Non-pigmented ciliary epithelial cell (primary cell): Measurements from ENCODE around the gene KLF16.
"Not testable (repeated sequence)": the region's sequence is repeated elsewhere in the genome, so short reads cannot be mapped to it uniquely, and the experiment has no call there.

ENCODE experiments used
- DNase-seq: peaks from one replicate; pipeline ENCODE4 v3.0.0-alpha.2; 2010; ENCODE audit warnings: low read depth

KLF16 gene

DNA sequence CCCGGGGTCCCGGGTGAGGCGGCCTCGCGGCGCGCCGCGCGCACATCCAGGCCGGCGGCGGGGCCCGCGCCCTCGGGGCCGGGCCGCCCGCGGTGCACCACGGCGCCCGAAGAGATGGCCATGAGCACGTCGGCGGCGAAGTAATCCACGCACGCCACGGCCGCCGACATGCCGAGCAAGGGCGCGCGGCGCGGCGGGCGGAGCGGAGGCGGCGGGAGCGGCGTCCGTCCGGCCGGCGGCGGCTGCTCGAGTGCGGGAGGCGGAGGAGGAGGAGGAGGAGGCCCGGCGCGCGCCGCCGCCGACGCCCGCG lies at the start of gene KLF16:
TSS of gene KLF16 (minus strand) at position 252 of the 310 bp plus-strand sequence. CDS start at position 170, 82 bp downstream.
- DNase-seq: no peak

DNA sequence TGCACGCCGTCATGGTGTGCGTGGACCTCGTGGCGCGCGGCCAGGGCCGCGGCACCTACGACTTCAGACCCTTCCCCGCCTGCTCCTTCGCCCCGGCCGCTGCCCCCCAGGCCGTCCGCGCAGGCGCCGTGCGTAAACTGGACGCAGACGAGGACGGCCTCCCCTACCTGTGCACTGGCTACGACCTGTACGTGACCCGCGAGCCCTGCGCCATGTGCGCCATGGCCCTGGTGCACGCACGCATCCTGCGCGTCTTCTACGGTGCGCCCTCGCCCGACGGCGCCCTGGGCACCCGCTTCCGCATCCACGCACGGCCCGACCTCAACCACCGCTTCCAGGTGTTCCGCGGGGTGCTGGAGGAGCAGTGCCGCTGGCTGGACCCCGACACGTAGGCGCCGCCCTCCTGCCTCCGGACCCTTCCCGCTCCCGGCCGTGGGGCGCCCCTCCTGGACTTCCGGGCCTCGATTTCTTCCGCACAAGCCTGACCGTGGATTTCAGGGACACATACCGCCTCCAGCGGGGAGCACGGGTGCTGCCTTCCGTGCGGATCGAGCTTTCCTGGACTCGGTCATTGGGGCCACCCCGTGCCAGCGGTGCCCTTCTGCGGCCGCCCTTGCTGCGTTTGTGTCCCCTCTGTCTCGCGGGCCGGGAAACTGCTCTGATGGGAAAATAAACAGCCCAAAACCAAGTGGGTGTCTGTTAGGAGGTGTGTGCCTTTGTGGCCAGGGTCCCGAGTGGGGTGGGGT lies 49.6 kb upstream of the KLF16 start:
- DNase-seq: no peak

GRCh38 chr19:1911995-1912394 lies 48.6 kb upstream of the KLF16 start:
- no peak for DNase-seq

GRCh38 chr19:1911098-1911497 lies 47.7 kb upstream of the KLF16 start:
- DNase-seq: no peak

- DNase-seq: no peak
These were observed 46.8 kb upstream of the KLF16 start for GRCh38 chr19:1910177-1910576.

DNA sequence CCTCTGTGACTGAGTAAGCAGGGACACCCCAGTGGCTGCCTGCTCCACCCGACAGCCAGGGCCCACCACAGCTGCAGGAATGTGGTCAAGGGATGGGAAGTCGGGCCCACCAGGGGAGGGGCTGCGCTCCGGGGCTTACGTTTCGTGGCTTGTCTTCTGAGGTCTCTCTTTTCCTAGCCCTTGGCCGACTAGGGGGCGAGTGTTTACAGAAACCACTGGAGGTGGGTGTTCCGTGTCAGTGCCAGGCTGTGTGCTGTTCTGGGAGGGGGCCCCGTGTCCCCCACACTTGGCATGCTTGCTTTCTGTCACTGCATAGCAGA lies 46.3 kb upstream of the KLF16 start:
- DNase-seq: no peak

DNA sequence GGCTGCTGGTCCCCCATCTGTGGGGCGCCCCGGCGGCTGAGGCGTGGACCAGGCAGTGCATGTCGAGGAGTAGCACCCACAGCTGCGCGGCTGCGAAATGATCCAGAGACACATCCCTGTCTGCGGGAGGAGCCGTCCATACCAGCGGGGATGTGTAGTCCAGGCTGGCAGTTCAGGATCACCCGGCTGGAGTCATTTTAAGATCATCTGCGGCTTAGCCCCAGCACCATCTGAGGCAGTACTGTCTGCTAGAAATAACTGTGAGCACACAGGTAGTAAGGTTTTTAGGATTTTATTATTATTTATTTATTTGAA lies 44.9 kb upstream of the KLF16 start:
- no peak for DNase-seq

GRCh38 chr19:1907563-1908363 lies 44.4 kb upstream of the KLF16 start:
- no peak for DNase-seq

DNA sequence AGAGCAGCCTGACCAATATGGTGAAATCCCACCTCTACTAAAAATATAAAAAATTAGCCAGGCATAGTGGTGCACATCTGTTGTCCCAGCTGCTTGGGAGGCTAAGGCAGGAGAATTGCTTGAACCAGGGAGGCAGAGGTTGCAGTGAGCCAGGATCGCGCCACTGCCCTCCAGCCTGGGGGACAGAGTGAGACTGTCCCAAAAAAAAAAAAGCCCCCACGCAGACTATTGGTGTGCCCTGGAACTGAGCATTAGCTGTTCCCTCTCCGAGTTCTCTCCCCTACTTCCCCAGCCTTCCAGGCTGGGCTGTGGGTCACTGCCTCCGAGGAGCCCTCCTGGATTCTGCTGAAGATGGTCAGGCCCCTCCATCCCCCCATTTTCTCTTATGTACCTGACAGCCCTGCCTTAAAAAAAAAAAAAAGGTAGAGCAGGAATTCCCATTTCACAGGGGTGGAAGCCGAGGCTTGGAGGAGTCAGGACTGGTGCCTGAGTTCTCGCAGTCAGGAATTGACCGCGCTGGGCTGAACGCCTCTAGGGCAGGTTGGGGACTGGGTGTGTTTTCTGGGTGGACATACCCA lies 43.7 kb upstream of the KLF16 start:
- DNase-seq: no peak

DNA sequence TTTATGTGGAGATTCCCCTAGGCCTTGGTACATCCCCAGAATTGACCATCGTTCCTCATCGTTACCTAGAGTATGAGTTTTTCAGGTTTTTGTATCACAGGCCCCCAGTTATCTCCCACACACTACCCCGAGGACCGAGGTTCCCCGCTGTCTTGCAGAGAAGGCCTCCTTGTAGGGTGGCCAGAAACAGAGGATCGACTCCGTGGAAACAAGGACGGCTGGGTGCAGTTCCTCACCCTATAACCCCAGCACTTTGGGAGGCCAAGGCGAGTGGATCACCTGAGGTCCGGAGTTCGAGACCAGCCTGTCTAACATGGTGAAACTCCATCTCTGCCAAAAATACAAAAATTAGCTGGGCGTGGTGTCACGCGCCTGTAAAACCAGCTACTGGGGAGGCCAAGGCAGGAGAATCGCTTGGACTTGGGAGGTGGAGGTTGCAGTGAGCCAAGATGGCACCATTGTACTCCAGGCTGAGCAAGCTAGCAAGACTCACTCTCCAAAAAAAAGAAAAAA lies 42.5 kb upstream of the KLF16 start:
- DNase-seq: no peak

DNA sequence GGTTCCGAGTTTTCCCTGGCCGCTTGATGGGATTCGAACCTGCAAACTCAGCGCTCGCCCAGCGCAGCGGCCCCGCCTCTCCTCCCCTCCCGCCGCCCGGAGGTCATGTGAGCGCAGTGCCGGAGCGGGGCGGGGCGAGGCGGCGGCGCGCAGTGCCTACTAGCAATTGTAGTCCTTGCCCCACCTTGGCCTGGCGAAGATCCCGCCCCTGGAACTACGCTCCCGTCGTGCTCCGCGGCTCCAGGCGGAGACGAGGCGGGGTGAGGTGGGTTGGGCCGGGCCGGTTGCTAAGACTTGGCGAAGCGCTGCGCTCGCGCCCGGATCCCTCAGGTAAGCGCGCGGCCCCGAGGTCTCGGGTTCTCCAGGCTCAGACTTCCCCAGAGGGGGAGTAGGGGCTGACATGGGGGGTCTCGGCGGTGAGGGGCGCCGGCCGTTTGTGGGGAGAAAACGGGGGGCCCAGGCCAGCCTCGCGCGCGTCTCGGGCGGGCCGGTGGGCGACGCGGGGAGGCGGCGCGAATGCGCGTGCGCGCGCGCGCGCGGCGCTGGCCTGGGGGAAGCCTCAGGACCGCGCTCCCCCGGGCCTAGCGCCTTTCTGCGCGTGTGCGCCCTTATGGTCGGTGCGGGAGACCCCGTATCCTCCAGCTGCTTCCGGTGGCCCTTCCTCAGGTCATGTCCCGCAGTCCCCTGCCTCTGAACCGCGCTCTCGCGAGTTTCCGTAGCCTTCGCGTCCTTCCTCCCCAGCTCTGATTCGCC lies 41.9 kb upstream of the KLF16 start, which contains the start of the genes ADAT3 and SCAMP4:
TSS of gene ADAT3 (plus strand) at position 290 of the 753 bp plus-strand sequence. CDS start 6,649 bp downstream, outside the sequence.
TSS of gene SCAMP4 (plus strand) at position 290 of the 753 bp plus-strand sequence. CDS start 9,621 bp downstream, outside the sequence.
- peak; percentile 92 for DNase-seq

- DNase-seq: no peak
These were observed 41.4 kb upstream of the KLF16 start for GRCh38 chr19:1904860-1905109.

DNA sequence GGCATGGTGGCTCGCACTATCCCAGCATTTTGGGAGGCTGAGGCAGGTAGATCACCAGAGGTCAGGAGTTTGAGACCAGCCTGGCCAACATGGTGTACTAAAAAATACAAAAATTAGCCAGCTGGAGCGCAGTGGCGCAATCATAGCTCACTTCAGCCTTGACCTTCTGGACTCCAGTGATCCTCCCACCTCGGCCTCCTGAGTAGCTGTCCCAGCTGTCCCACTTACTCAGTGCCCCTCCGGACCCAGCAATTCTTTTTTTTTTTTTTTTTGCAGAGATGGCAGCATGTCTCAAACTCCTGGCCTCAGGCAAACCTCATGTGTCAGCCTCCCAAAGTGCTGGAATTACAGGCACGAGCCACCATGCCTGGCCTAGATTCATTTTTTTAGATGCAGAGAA lies 39.5 kb upstream of the KLF16 start:
- DNase-seq: no peak

DNA sequence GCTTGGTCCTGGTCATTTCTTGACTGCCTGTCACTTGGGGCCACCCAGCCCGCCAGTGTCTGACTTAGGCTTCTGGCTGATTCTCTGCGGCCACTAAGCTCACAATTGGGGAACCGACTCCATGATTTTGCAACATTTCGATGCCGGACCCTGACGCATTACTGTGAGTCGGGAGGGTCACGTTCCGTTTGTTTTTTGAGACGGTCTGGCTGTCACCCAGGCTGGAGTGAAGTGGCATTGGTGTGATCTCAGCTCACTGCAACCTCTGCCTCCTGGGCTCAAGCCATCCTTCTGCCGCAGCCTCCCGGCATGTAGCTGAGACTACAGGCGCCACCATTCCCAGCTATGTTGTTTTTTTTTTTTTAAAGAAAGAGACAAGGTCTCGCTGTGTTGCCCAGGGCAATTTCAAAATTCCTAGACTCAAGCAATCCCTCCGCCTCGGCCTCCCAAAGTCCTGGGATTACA lies 38.6 kb upstream of the KLF16 start:
- DNase-seq: no peak

DNA sequence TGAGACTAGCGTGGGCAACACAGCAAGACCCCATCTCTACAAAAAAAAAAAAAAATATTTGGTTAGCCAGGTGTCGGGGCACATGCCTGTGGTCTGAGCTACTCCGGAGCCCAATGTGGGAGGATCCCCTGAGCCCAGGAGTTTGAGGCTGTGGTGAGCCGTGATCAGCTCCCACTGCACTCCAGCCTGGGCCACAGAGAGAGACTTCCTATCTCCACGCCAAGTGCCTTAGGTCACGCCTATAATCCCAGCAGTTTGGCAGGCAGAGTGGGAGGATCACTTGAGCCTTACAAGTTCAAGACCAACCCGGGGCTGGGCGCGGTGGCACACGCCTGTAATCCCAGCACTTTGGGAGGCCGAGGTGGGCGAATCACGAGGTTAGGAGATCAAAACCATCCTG lies 33.1 kb upstream of the KLF16 start:
- no peak for DNase-seq

DNA sequence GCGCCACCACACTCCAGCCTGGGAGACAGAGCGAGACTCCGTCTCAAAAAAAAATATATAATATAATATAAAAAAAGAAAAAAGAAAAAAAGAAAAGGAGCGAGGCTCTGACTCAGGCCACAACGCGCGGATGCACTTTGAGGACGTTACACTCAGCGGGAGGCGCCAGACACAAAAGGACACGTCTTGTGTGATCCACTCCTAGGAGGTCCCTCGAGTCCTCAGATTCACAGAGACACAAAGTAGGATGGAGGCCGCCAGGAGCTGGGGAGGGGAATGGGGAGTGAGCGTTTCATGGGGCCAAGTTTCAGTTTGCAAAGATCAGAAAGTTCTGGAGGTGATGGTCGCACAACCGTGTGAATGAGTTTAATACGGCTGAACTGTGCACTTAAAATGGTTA lies 30.4 kb upstream of the KLF16 start:
- DNase-seq: no peak

DNA sequence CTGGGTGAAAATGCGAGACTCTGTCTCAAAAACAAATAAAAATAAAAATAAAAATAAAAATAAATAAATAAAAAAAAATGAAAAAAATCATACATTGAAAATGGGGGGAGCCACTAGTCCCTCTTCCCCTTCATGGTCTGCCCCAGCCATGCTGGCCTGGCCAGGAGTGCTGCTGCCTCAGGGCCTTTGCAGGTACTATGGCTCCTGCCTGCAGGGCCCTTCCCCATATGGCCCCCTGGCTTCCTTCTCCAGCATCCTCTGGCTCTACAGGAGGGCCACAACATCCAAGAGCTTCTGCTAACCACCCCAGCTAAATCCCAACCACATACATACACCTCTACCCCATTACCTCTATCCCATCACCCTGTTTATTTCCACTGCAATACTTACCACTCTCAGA lies 26.5 kb upstream of the KLF16 start:
- no peak for DNase-seq

GRCh38 chr19:1888385-1888784 lies 25.0 kb upstream of the KLF16 start:
- DNase-seq: no peak

DNA sequence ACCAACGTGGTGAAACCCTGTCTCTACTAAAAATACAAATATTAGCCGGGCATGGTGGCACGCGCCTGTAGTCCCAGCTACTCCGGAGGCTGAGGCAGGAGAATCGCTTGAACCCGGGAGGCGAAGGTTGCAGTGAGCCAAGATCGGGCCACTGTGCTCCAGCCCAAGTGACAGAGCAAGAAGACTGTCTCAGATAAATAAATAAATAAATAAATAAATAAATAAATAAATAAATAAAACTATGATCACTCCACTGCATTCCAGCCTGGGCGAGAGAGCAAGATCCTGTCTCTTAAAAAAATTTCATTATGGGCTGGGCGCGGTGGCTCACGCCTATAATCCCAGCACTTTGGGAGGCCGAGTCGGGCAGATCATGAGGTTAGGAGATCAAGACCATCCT lies 23.0 kb upstream of the KLF16 start:
- not testable (repeated sequence) for DNase-seq

DNA sequence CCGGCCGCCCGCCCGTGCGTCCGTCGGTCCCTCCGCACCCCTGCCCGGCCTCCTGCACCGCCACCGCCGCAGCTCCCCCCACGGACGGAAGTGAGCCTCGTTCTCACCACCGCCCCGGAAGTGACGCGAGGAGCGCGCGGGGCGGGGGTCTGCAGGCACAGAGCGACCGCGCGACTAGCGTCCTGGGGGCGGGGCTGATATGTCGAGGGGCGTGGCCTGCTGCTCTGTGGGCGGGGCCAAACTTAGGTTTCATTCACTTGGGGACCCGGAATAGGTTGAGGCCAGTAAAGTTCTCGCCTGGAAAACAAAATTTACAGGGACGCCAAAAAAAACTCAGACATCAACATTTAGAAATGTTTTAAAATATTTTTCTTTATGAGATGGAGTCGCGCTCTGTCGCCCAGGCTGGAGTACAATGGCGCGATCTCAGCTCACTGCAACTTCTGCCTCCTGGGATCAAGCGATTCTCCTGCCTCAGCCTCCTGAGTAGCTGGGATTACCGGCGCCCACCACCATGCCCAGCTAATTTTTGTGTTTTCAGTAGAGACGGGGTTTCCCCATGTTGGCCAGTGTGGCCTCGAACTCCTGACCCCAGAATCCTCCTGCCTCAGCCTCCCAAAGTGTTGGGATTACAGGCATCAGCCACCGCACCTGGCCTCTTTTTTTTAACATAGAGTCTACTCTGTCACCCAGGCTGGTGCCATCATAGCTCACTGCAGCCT lies 22.2 kb upstream of the KLF16 start, which contains the start of gene ABHD17A:
TSS of gene ABHD17A (minus strand) at position 99 of the 722 bp plus-strand sequence. CDS start 3,930 bp downstream, outside the sequence.
- peak; percentile 53 for DNase-seq

DNA sequence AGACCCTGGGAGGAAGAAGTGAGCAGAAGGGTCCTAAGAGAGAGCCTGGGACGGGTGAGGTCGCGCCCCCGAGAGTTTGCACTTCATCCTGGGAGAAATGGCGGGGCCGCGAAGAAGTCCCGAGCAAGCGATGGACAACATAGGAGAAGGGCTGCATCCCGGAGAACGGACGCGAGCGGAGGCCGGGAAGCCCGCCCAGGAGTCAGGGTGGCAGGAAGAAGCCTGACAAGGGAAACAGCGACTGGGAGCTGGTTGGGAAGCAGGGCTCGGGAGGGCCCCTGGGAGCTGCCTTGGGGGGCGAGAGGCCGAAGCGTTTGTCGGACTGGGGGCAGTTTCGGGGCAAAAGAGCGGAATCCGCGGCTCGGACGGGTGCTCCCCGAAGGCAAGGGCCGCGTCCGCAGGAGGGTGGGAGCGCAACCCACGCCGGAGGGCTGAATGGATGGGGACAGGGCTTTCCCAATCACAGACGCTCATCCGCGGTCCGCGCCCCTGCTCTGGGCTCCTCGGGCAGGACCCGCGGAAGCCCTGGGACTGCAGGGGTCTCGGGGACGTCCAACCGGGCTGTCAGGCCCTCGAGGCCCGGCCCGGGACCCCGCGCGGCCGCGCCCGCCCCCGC lies 21.4 kb upstream of the KLF16 start:
- no peak for DNase-seq
